ENCODE measurements around the gene TRERF1. TPM values are rescaled to one million over a fixed set of nuclear protein-coding genes. Genes with fewer than 3 reads are reported as not detected.

Gene TRERF1
- total RNA-seq, 1 donor from 2014 or later, result 7.9 TPM

GRCh38 chr6:42314571-42315258 lies 137.0 kb downstream of the TRERF1 start:
- H3K27me3 Mint-ChIP-seq, result no peaks in the 10 kb centered on the region
- H3K27ac Mint-ChIP-seq, result no peak overlapping the region
- H3K4me1 Mint-ChIP-seq (ENCODE audit: low read depth), result peaks cover 10% of the 10 kb centered on the region
- H3K4me3 Mint-ChIP-seq (ENCODE audit: low read depth), result no peak overlapping the region
- DNase-seq (ENCODE audit: low spot score, unreplicated experiment), result no peak
- no peaks in the 10 kb centered on the region for H3K36me3 Mint-ChIP-seq (ENCODE audit: insufficient read depth)
- H3K9me3 Mint-ChIP-seq (ENCODE audit: low read depth), result no peaks in the 10 kb centered on the region
- TF ChIP-seq, protein P1, sequence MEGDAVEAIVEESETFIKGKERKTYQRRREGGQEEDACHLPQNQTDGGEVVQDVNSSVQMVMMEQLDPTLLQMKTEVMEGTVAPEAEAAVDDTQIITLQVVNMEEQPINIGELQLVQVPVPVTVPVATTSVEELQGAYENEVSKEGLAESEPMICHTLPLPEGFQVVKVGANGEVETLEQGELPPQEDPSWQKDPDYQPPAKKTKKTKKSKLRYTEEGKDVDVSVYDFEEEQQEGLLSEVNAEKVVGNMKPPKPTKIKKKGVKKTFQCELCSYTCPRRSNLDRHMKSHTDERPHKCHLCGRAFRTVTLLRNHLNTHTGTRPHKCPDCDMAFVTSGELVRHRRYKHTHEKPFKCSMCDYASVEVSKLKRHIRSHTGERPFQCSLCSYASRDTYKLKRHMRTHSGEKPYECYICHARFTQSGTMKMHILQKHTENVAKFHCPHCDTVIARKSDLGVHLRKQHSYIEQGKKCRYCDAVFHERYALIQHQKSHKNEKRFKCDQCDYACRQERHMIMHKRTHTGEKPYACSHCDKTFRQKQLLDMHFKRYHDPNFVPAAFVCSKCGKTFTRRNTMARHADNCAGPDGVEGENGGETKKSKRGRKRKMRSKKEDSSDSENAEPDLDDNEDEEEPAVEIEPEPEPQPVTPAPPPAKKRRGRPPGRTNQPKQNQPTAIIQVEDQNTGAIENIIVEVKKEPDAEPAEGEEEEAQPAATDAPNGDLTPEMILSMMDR (IDR thresholded peaks at IDR 0.05; ENCODE audit: unreplicated experiment), result no peak

GRCh38 chr6:42313941-42314570 lies 137.7 kb downstream of the TRERF1 start:
- H3K9me3 Mint-ChIP-seq (ENCODE audit: low read depth), result no peaks in the 10 kb centered on the region
- no peak overlapping the region for H3K27ac Mint-ChIP-seq
- no peak overlapping the region for H3K4me3 Mint-ChIP-seq (ENCODE audit: low read depth)
- H3K27me3 Mint-ChIP-seq, result no peaks in the 10 kb centered on the region
- no peaks in the 10 kb centered on the region for H3K36me3 Mint-ChIP-seq (ENCODE audit: insufficient read depth)
- H3K4me1 Mint-ChIP-seq (ENCODE audit: low read depth), result peaks cover 10% of the 10 kb centered on the region
- DNase-seq (ENCODE audit: low spot score, unreplicated experiment), result no peak
- TF ChIP-seq, protein P1 (IDR thresholded peaks at IDR 0.05; ENCODE audit: unreplicated experiment), result no peak

- H3K4me3 Mint-ChIP-seq (ENCODE audit: low read depth), result no peak overlapping the region
- H3K36me3 Mint-ChIP-seq (ENCODE audit: insufficient read depth), result no peaks in the 10 kb centered on the region
- no peak for DNase-seq (ENCODE audit: low spot score, unreplicated experiment)
- H3K27me3 Mint-ChIP-seq, result no peaks in the 10 kb centered on the region
- no peak overlapping the region for H3K27ac Mint-ChIP-seq
- no peaks in the 10 kb centered on the region for H3K9me3 Mint-ChIP-seq (ENCODE audit: low read depth)
- peaks cover 10% of the 10 kb centered on the region for H3K4me1 Mint-ChIP-seq (ENCODE audit: low read depth)
- TF ChIP-seq, protein P1 (IDR thresholded peaks at IDR 0.05; ENCODE audit: unreplicated experiment), result no peak
Observed at GRCh38 chr6:42313038-42313437, 138.7 kb downstream of the TRERF1 start.

DNA sequence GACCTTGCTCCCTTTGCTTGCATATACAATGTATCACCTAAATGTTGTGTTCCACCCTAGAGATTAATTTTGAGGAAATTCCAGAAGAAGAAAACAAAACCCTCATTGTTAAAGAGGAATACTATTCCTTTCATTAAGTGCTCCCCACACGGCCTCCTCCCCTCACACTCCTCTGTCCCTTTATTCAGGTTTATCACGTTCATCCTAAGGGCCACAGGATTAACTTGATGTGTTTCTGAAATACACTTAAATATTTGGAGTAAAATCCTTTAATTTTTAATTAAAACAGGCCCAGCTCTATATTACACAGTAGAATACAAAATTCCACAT lies 144.6 kb downstream of the TRERF1 start:
- Mint-ChIP-seq H3K9me3 (ENCODE audit: low read depth) (no peaks in the 10 kb centered on the region), H3K27ac (no peak overlapping the region), H3K4me3 (ENCODE audit: low read depth) (no peak overlapping the region), H3K27me3 (peaks cover 3% of the 10 kb centered on the region), H3K36me3 (ENCODE audit: insufficient read depth) (no peaks in the 10 kb centered on the region), H3K4me1 (ENCODE audit: low read depth) (no peaks in the 10 kb centered on the region)
- TF ChIP-seq, protein P1 (IDR thresholded peaks at IDR 0.05; ENCODE audit: unreplicated experiment), result no peak
- DNase-seq (ENCODE audit: low spot score, unreplicated experiment), result no peak

DNA sequence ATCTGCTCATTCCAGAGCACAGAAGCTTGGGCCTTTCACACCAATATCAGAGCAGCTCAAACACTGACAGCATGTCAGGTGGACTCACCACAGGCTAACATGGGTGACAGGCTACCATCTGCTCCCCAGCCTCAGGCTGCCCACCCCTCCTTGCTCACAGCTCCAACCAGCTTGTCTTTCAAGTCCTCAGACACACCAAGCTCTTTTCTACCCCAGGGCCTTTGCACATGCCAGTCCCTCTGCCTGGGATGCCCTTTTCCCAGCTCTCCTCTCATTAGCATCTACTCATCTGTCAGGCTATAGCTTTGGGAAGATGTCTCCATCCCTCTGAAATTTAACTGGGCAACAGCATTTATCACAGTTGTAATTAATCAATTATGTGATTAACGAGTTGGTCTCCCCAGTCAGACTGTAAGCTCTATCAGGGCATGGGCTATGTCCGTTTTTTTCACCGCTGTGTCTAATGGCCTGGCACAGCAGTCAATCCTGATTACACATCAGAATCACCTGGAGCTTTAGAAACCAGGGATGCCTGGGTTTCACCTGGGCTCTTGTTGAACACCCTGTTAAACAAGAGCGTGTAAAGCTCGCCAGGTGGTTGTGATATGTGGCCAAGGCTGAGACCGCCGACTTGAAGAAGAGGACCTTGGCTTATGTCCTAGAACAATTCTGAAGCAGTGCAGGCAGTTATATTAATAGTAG lies 145.1 kb downstream of the TRERF1 start:
- peaks cover 6% of the 10 kb centered on the region for H3K27me3 Mint-ChIP-seq
- H3K4me3 Mint-ChIP-seq (ENCODE audit: low read depth), result no peak overlapping the region
- DNase-seq (ENCODE audit: low spot score, unreplicated experiment), result no peak
- H3K27ac Mint-ChIP-seq, result no peak overlapping the region
- TF ChIP-seq, protein P1 (IDR thresholded peaks at IDR 0.05; ENCODE audit: unreplicated experiment), result no peak
- H3K36me3 Mint-ChIP-seq (ENCODE audit: insufficient read depth), result no peaks in the 10 kb centered on the region
- no peaks in the 10 kb centered on the region for H3K9me3 Mint-ChIP-seq (ENCODE audit: low read depth)
- no peaks in the 10 kb centered on the region for H3K4me1 Mint-ChIP-seq (ENCODE audit: low read depth)
